SK-N-MC (cell line): ENCODE measurements around the gene TCF7L2.

Experiments used
- DNase-seq: peaks from one replicate; pipeline ENCODE4 v3.0.0-alpha.2; 2011; ENCODE audit warnings: low read depth, low spot score
- H3K27ac ChIP-seq: fragments of 200-600 bp; sonication (generic); 2 replicates; pipeline ENCODE4 v1.5.1; 2016; ENCODE audit warnings: mixed run types
- H3K36me3 ChIP-seq: fragments of 200-600 bp; sonication (generic); 2 replicates; pipeline ENCODE4 v1.6.1; 2017; ENCODE audit warnings: antibody characterized with exemption, low read length, mixed read lengths; ENCODE audit not compliant: insufficient read depth
- H3K4me3 ChIP-seq: fragments of 200-600 bp; sonication (generic); 2 replicates; pipeline ENCODE4 v1.5.1; 2016
- H3K9ac ChIP-seq: fragments of 200-600 bp; sonication (generic); 2 replicates; pipeline ENCODE4 v1.8.0; 2017; ENCODE audit warnings: mixed run types, mixed read lengths; ENCODE audit not compliant: insufficient read length
- H3K9me3 ChIP-seq: fragments of 200-600 bp; sonication (generic); 2 replicates; pipeline ENCODE4 v1.6.1; 2017; ENCODE audit warnings: low read depth, mild to moderate bottlenecking, antibody characterized with exemption, low read length, moderate library complexity, mixed read lengths
- EZH2 ChIP-seq: fragments of 200-600 bp; sonication (generic); IDR thresholded peaks from one replicate; pipeline ENCODE4 v1.6.1; 2017; ENCODE audit warnings: antibody characterized with exemption
- FOXP2 ChIP-seq: optimal IDR thresholded peaks from 2 replicates; pipeline ENCODE3; 2011; ENCODE audit warnings: mild to moderate bottlenecking, moderate library complexity; ENCODE audit not compliant: insufficient read depth; ENCODE audit errors: extremely low read length, control extremely low read depth
- POLR2AphosphoS5 ChIP-seq: IDR thresholded peaks from 2 replicates; pipeline ENCODE4 v1.6.1; 2012; ENCODE audit warnings: mild to moderate bottlenecking, low read depth, low read length, borderline replicate concordance

TCF7L2 gene

DNA sequence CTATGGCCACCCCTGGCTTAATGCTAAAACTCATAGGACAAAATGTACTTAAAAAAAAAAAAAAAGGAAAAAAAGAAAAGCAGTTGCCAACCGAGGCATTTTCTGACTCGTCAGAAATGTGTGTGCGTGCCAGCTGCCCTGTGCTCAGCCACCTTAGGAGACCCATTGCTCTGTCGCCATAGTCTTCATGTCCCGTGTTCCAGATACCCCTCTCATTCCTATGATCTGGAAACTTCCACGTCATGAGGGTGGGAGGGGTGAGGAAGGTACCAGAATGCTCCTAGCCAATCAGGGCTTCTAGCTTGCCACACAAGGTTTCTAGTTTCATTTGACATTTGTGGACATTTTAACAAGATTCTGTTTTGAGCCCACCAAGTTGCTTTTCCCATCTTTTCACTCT is 212.9 kb downstream of the TCF7L2 start:
- H3K4me3 ChIP-seq: no peak overlapping the region
- no peaks in the 10 kb centered on the region for H3K9me3 ChIP-seq
- H3K36me3 ChIP-seq: no peaks in the 10 kb centered on the region; the same call in 1 of the 2 replicates
- H3K27ac ChIP-seq: no peak overlapping the region
- no peak for TF ChIP-seq EZH2
- no peak for TF ChIP-seq FOXP2
- no peak for TF ChIP-seq POLR2AphosphoS5
- H3K9ac ChIP-seq: no peak overlapping the region
- no peak for DNase-seq

- no peak for DNase-seq
- Histone ChIP-seq H3K36me3 (no peaks in the 10 kb centered on the region; the same call in 1 of the 2 replicates), H3K9ac (no peak overlapping the region), H3K27ac (no peak overlapping the region), H3K9me3 (no peaks in the 10 kb centered on the region), H3K4me3 (no peak overlapping the region)
- TF ChIP-seq EZH2: no peak
- TF ChIP-seq FOXP2: no peak
- TF ChIP-seq POLR2AphosphoS5: no peak
These were observed 215.6 kb downstream of the TCF7L2 start for GRCh38 chr10:113165673-113166072.

GRCh38 chr10:113167702-113168101 is 217.7 kb downstream of the TCF7L2 start:
- TF ChIP-seq EZH2 (no peak), POLR2AphosphoS5 (no peak), FOXP2 (no peak)

GRCh38 chr10:113168584-113168983 is 218.5 kb downstream of the TCF7L2 start:
- TF ChIP-seq EZH2 (no peak), POLR2AphosphoS5 (no peak)
- Histone ChIP-seq H3K9ac (no peak overlapping the region), H3K9me3 (no peaks in the 10 kb centered on the region), H3K4me3 (no peak overlapping the region), H3K27ac (no peak overlapping the region), H3K36me3 (no peaks in the 10 kb centered on the region)
- DNase-seq: no peak

More at GRCh38 chr10:113167702-113168101, 217.7 kb downstream of the TCF7L2 start:
- Histone ChIP-seq H3K9me3 (no peaks in the 10 kb centered on the region), H3K4me3 (no peak overlapping the region), H3K9ac (no peak overlapping the region), H3K36me3 (no peaks in the 10 kb centered on the region), H3K27ac (no peak overlapping the region)
- DNase-seq: no peak

- Histone ChIP-seq H3K9ac (no peak overlapping the region), H3K4me3 (no peak overlapping the region), H3K36me3 (no peaks in the 10 kb centered on the region), H3K27ac (no peak overlapping the region), H3K9me3 (no peaks in the 10 kb centered on the region)
- TF ChIP-seq POLR2AphosphoS5 (no peak), EZH2 (no peak), FOXP2 (no peak)
- DNase-seq: no peak
These were observed 219.1 kb downstream of the TCF7L2 start for GRCh38 chr10:113169111-113169510.

GRCh38 chr10:113169853-113170460 is 219.9 kb downstream of the TCF7L2 start:
- no peak overlapping the region for H3K9ac ChIP-seq
- no peaks in the 10 kb centered on the region for H3K36me3 ChIP-seq
- DNase-seq: no peak
- no peak overlapping the region for H3K4me3 ChIP-seq
- no peak overlapping the region for H3K27ac ChIP-seq
- TF ChIP-seq FOXP2 (no peak), EZH2 (no peak), POLR2AphosphoS5 (no peak)
- no peaks in the 10 kb centered on the region for H3K9me3 ChIP-seq

DNA sequence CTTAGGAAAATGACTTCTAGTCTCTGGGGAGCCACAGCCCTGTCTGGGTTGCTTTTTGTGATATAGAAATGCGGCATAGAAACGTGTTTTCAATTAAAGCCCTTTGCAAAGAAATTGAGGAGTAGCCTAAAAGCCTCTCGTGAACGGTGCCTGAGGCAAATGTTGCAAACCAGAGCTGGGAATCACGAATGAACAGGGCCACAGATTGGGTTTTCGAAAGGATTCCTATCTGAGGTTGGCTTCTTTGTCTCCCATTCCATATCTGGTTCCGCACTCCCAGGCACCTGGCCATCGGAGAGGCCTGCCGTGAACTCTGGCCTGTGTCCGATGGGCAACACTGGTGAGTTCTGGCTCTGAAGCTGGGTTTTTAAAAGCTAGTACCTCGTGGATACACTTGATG is 221.6 kb downstream of the TCF7L2 start:
- no peak overlapping the region for H3K4me3 ChIP-seq

GRCh38 chr10:113175176-113175575 is 225.1 kb downstream of the TCF7L2 start:
- no peak for DNase-seq
- Histone ChIP-seq H3K9me3 (no peaks in the 10 kb centered on the region), H3K36me3 (no peaks in the 10 kb centered on the region), H3K27ac (no peak overlapping the region), H3K4me3 (no peak overlapping the region), H3K9ac (no peak overlapping the region)
- TF ChIP-seq EZH2: no peak

More for the DNA sequence above, 221.6 kb downstream of the TCF7L2 start:
- peak; percentile 20 for DNase-seq
- Histone ChIP-seq H3K36me3 (no peaks in the 10 kb centered on the region), H3K9ac (no peak overlapping the region), H3K9me3 (no peaks in the 10 kb centered on the region), H3K27ac (no peak overlapping the region)
- no peak for TF ChIP-seq POLR2AphosphoS5

DNA sequence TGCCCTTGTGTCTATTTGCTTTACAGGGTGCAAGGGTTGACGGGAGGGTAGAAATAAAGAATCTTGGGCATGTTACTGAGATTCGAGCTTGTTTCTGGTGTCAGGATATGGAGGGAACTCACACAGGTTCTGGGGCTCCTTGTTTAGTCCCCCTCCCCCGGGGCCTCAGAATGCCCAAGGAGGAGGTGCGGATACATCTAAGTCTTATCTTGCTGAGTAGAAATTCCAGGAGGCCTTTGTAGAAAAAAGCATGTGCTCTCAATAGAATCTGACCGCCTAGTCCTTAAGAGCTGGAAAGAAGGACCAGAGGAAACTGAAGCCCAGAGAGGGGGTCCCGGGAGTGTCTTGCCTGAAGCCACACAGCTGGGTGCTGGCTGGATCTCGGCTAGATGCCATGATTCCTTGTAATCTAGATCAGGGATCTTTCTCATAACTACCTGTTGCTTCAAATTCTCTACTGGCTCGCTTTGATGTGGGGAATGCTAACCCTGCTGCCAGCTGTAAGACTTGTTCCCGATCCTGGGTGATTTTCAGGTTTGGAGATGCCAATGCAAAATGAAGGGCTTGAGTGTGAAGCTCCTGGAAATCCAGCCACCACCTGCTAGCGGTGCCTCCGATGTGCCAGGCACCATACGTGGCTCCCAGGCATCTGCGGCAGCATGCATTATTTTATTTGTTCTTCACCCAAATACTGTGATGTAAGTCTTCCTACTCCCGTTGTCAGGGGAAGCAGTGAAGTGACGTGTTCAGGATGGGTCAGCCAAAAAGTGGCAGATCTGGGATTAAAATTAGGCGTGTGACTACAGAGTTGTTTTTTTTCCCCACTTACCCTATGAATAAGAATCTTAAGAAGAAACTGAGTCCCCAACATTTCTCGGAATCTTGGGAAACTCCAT is 226.0 kb downstream of the TCF7L2 start:
- Histone ChIP-seq H3K9ac (no peak overlapping the region), H3K27ac (no peak overlapping the region), H3K9me3 (no peaks in the 10 kb centered on the region), H3K36me3 (no peaks in the 10 kb centered on the region), H3K4me3 (no peak overlapping the region)
- TF ChIP-seq FOXP2: no peak
- TF ChIP-seq EZH2: no peak
- no peak for TF ChIP-seq POLR2AphosphoS5
- no peak for DNase-seq
